T-cell (primary cell): Measurements from ENCODE around the gene C1orf210. TPM values are rescaled to one million over a fixed set of nuclear protein-coding genes. Genes with fewer than 3 reads are reported as not detected.

Source experiments
- ATAC-seq, 4 experiments: fragments of 200-7000 bp in 3 of 4; fragments of 150-1000 bp in 1 of 4; cut with Tn5 transposase; replicated peaks in 1 of 4; 1 replicate in 3 of 4; 2 replicates in 1 of 4; pipeline ENCODE4 v1.10.0; 2021; ENCODE audit warnings: moderate library complexity in 3 of 4, mild to moderate bottlenecking in 2 of 4, moderate number of reproducible peaks in 1 of 4
- CTCF ChIA-PET, 2 donors: fragments of 300-600 bp; sonication (Branson Sonifier 250); formaldehyde crosslinking; loops; one replicate each; lab custom pipeline; 2022; ENCODE audit warnings: antibody characterized with exemption in 2 of 2; lab: Charles Lee
- POLR2A ChIA-PET, 2 donors: fragments of 300-600 bp; sonication (Branson Sonifier 250); formaldehyde crosslinking; loops; one replicate each; lab custom pipeline; 2022; ENCODE audit warnings: antibody characterized with exemption in 2 of 2; lab: Charles Lee
- DNase-seq, 35 experiments: peaks; one replicate each; pipeline versions ENCODE4 v3.0.0 to v3.0.0-alpha.2; 2013 to 2023
- H3K27ac ChIP-seq: one replicate; pipeline ENCODE4 v1.5.1; 2013; ENCODE audit warnings: low read length
- H3K27me3 ChIP-seq, 2 experiments: replicated peaks in 1 of 2; 1 replicate in 1 of 2; 2 replicates in 1 of 2; pipeline versions ENCODE4 v1.6.1 to v1.7.0; 2013; ENCODE audit warnings: low read length in 1 of 2, mixed read lengths in 1 of 2; ENCODE audit not compliant: control insufficient read depth in 2 of 2, insufficient read depth in 2 of 2; ENCODE audit errors: extremely low read depth in 1 of 2
- H3K36me3 ChIP-seq, 2 donors: 1 replicate in 1 of 2; 2 replicates in 1 of 2; pipeline versions ENCODE4 v1.6.1 to v1.7.0; 2013; ENCODE audit warnings: low read length in 1 of 2; ENCODE audit not compliant: control insufficient read depth in 2 of 2, insufficient read depth in 1 of 2; ENCODE audit errors: extremely low read depth in 1 of 2
- H3K4me1 ChIP-seq, 2 experiments: 1 replicate in 1 of 2; 2 replicates in 1 of 2; pipeline versions ENCODE4 v1.6.1 to v1.7.0; 2013; ENCODE audit warnings: low read length in 2 of 2, mixed read lengths in 1 of 2; ENCODE audit not compliant: insufficient read depth in 2 of 2, control insufficient read depth in 1 of 2; ENCODE audit errors: extremely low read depth in 1 of 2
- H3K4me3 ChIP-seq, 2 donors: 1 replicate in 1 of 2; 2 replicates in 1 of 2; pipeline versions ENCODE4 v1.5.1 to v1.7.0; 2013; ENCODE audit warnings: mild to moderate bottlenecking in 2 of 2, low read length in 1 of 2, moderate library complexity in 1 of 2; ENCODE audit not compliant: control insufficient read depth in 1 of 2; ENCODE audit errors: extremely low read depth in 1 of 2
- H3K9me3 ChIP-seq: 2 replicates; pipeline ENCODE4 v1.7.0; 2013
- H3K27ac Mint-ChIP-seq, 2 donors: one replicate each; pipeline ENCODE4 v1.8.0; 2020 to 2021; ENCODE audit warnings: mild to moderate bottlenecking in 2 of 2, mixed read lengths in 2 of 2
- H3K27me3 Mint-ChIP-seq, 2 donors: one replicate each; pipeline ENCODE4 v1.8.0; 2021 to 2022; ENCODE audit warnings: mixed read lengths in 2 of 2
- H3K36me3 Mint-ChIP-seq: one replicate; pipeline ENCODE4 v1.8.0; 2021; ENCODE audit warnings: mixed read lengths
- H3K4me1 Mint-ChIP-seq, 3 donors: one replicate each; pipeline ENCODE4 v1.8.0; 2020 to 2022; ENCODE audit warnings: mixed read lengths in 3 of 3, mild to moderate bottlenecking in 1 of 3
- H3K4me3 Mint-ChIP-seq, 3 donors: one replicate each; pipeline ENCODE4 v1.8.0; 2020 to 2022; ENCODE audit warnings: mild to moderate bottlenecking in 3 of 3, mixed read lengths in 3 of 3, moderate library complexity in 3 of 3
- H3K9me3 Mint-ChIP-seq, 3 donors: one replicate each; pipeline ENCODE4 v1.8.0; 2020 to 2022; ENCODE audit warnings: mixed read lengths in 3 of 3
- WGBS: methylation state at CpG from one replicate; pipeline ENCODE4 v1.1.5; 2013; ENCODE audit warnings: missing lambda C conversion rate; ENCODE audit not compliant: insufficient coverage; 5-methylcytosine and 5-hydroxymethylcytosine counted together
- total RNA-seq, 35 experiments: library from RNA in 6 of 35; stranded (reverse) in 6 of 35; fragments of 120-200 nt in 1 of 35; gene quantifications; one replicate each; pipeline versions ENCODE4 v1.2.1 to v1.2.4 and lab custom pipeline; 2013 to 2026

C1orf210 gene
- total RNA-seq, 5 donors from 2014 or later (not counting 1 experiment from before 2014, with no cell fraction given): 0.16 to 0.32 TPM; not detected in 3

GRCh38 chr1:43272161-43272560 lies 13.2 kb downstream of the C1orf210 start:
- no peak for ATAC-seq
- Histone ChIP-seq H3K27ac (no peak overlapping the region), H3K9me3 (no peaks in the 10 kb centered on the region), H3K36me3 (no peaks in the 10 kb centered on the region), H3K27me3 (peaks cover 0 to 54% of the 10 kb centered on the region in 2 experiments), H3K4me1 (peaks cover 12 to 22% of the 10 kb centered on the region in 2 experiments), H3K4me3 (no peak overlapping the region)
- Mint-ChIP-seq H3K4me1 (peaks cover 23 to 36% (median 36%) of the 10 kb centered on the region in 3 donors), H3K27me3 (peaks cover 6 to 15% of the 10 kb centered on the region in 2 donors), H3K36me3 (peaks cover 2% of the 10 kb centered on the region), H3K27ac (no peak overlapping the region), H3K9me3 (no peaks in the 10 kb centered on the region), H3K4me3 (no peak overlapping the region)
- WGBS: 90% methylated on average over 7 of the region's 9 CpGs
- DNase-seq: no peak
- POLR2A ChIA-PET: no interaction called here
- CTCF ChIA-PET: no interaction called here

GRCh38 chr1:43271186-43272118 lies 13.9 kb downstream of the C1orf210 start:
- ATAC-seq: no peak
- ChIA-PET POLR2A (no interaction called here), CTCF (no interaction called here)
- Mint-ChIP-seq H3K9me3 (no peaks in the 10 kb centered on the region), H3K4me1 (peaks cover 23 to 36% (median 36%) of the 10 kb centered on the region in 3 donors), H3K27me3 (peaks cover 9 to 19% of the 10 kb centered on the region in 2 donors), H3K4me3 (peak overlapping the region; percentile 41 to 70 (median 52)), H3K27ac (no peak overlapping the region), H3K36me3 (peaks cover 2% of the 10 kb centered on the region)
- no peak for DNase-seq
- Histone ChIP-seq H3K9me3 (no peaks in the 10 kb centered on the region), H3K4me3 (no peak overlapping the region), H3K27me3 (peaks cover 0 to 50% of the 10 kb centered on the region in 2 experiments), H3K27ac (no peak overlapping the region), H3K4me1 (peaks cover 12 to 22% of the 10 kb centered on the region in 2 experiments), H3K36me3 (no peaks in the 10 kb centered on the region)
- 71% methylated on average over 9 of the region's 12 CpGs for WGBS

- no peaks in the 10 kb centered on the region for H3K36me3 ChIP-seq
- ATAC-seq (peak in 1 of 4 experiments; percentile 40), DNase-seq (peak in 5 of 35 experiments; percentile 9 to 19 (median 13))
- 22% methylated on average over 23 of the region's 29 CpGs for WGBS
- H3K9me3 ChIP-seq: no peaks in the 10 kb centered on the region
- Mint-ChIP-seq H3K36me3 (peaks cover 2% of the 10 kb centered on the region), H3K27ac (no peak overlapping the region), H3K4me1 (peaks cover 23 to 36% (median 36%) of the 10 kb centered on the region in 3 donors), H3K9me3 (no peaks in the 10 kb centered on the region), H3K27me3 (peaks cover 9 to 19% of the 10 kb centered on the region in 2 donors), H3K4me3 (peak overlapping the region; percentile 41 to 70 (median 52))
- H3K27ac ChIP-seq: no peak overlapping the region
- ChIA-PET POLR2A (no interaction called here), CTCF (no interaction called here)
- H3K4me3 ChIP-seq: no peak overlapping the region
- peaks cover 0 to 49% of the 10 kb centered on the region in 2 experiments for H3K27me3 ChIP-seq
- peaks cover 10 to 22% of the 10 kb centered on the region in 2 experiments for H3K4me1 ChIP-seq
Observed at GRCh38 chr1:43270421-43271095, 14.8 kb downstream of the C1orf210 start.

DNA sequence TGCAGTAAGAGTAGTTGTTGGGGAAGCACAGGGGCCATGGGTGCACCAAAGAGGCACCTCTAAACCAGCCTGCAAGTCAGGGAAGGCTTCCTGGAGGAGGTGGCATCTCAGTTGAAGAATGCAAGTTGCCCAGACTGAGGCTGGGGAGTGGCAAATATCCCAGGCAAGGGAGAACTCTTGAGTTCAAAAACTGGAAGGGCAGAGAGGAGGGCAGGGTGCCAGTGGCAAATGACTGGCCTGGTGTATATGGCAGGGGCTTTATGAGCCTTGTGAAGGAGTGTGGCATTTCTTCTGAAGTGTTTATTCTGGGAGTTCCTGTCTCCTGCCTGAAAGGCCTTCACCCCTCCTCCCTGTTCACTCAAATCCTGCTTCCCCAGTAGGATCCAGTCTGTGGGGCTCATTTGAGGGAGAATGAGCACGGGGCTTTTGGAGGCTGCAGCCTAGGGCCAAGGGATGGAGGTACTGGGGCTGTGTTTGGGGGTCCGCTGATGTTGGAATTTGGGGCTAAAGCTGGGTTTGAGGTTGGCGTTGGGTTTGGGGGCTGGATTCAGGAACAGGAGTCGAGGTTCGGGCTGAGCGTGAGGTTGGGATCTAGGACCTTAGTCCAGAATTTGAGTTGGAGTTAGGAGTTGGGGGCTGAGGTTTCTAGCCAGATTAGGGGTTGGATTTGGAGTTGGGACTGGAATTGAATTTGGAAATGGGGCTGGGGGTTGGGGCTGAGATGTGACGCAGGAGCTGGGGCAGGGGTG lies 15.6 kb downstream of the C1orf210 start, which contains the start of gene TMEM125:
TMEM125 (plus strand) TSS at position 357 of the 749 bp plus-strand sequence. CDS start 2,740 bp downstream, outside the sequence.
- Mint-ChIP-seq H3K36me3 (peaks cover 2% of the 10 kb centered on the region), H3K4me1 (peaks cover 20 to 30% (median 30%) of the 10 kb centered on the region in 3 donors), H3K27ac (no peak within 1 kb of the TSS), H3K9me3 (no peaks in the 10 kb centered on the region), H3K27me3 (peaks cover 9 to 19% of the 10 kb centered on the region in 2 donors), H3K4me3 (peak within 1 kb of the TSS; percentile 41 to 70 (median 52))
- ATAC-seq: no peak
- no peaks in the 10 kb centered on the region for H3K36me3 ChIP-seq
- H3K27me3 ChIP-seq: peaks cover 0 to 43% of the 10 kb centered on the region in 2 experiments
- DNase-seq: no peak
- H3K27ac ChIP-seq: no peak within 1 kb of the TSS
- no peak within 1 kb of the TSS for H3K4me3 ChIP-seq
- ChIA-PET CTCF (no interaction called here), POLR2A (no interaction called here)
- H3K4me1 ChIP-seq: peaks cover 3 to 20% of the 10 kb centered on the region in 2 experiments
- 87% methylated on average over 6 of the region's 7 CpGs for WGBS
- H3K9me3 ChIP-seq: no peaks in the 10 kb centered on the region

DNA sequence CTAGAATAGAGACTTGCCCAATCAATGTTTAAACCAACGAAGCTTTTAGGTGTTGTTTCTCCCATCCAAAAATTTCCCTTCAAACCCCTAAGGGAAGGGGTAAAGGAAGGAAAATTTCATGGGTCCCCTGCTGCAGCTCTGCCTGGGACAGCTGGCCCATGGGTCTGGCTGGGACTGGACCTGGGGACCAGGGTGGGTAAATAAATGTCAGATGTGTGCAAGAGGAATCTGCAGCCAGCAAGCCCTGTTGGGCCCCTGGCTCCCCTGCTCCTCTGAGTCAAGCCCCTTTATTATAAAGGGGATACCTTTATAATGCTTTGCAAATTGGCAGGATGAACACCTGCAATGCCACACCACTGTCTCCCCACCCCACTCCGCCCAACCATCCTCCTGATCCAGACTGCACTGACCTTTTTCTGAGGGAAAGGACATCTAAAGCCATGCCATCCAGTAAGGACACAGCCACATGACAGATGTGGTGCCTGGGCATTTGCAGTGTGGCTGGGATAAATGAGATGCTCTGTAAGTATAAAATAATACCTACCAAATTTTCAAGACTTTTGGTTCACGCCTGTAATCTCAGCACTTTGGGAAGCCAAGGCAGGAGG lies 17.5 kb downstream of the C1orf210 start:
- no peaks in the 10 kb centered on the region for H3K9me3 ChIP-seq
- DNase-seq (no peak), ATAC-seq (no peak)
- CTCF ChIA-PET: interaction anchor here in 1 of 2 donors (1.0 to 1.2 kb wide), 2 partner anchors 24 to 90 kb away, joined by 3 read pairs; no protein-coding TSS in a partner anchor
- Mint-ChIP-seq H3K36me3 (no peaks in the 10 kb centered on the region), H3K4me1 (peaks cover 12 to 22% (median 21%) of the 10 kb centered on the region in 3 donors), H3K27me3 (peaks cover 9 to 19% of the 10 kb centered on the region in 2 donors), H3K27ac (no peak overlapping the region), H3K4me3 (no peak overlapping the region), H3K9me3 (peaks cover 0 to 7% (median 0%) of the 10 kb centered on the region in 3 donors)
- POLR2A ChIA-PET: no interaction called here
- peaks cover 0 to 10% of the 10 kb centered on the region in 2 experiments for H3K4me1 ChIP-seq
- H3K4me3 ChIP-seq: no peak overlapping the region
- WGBS: no CpG with 5 or more reads among the region's 3 CpGs
- H3K36me3 ChIP-seq: no peaks in the 10 kb centered on the region
- no peak overlapping the region for H3K27ac ChIP-seq
- H3K27me3 ChIP-seq: peaks cover 0 to 35% of the 10 kb centered on the region in 2 experiments
